GM12891 (cell line): Measurements from ENCODE around the gene COQ10A.

Source experiments
- PAX5 ChIP-seq: IDR thresholded peaks from 2 replicates; pipeline ENCODE4 v1.6.1; 2011; ENCODE audit warnings: low read length, moderate library complexity, mild to moderate bottlenecking; ENCODE audit not compliant: insufficient read depth, severe bottlenecking
- POLR2A ChIP-seq: IDR thresholded peaks from 2 replicates; pipeline ENCODE4 v1.6.1; 2011; ENCODE audit warnings: low read depth, low read length, control low read depth
- POLR2AphosphoS5 ChIP-seq: IDR thresholded peaks from 2 replicates; pipeline ENCODE4 v1.6.1; 2011; ENCODE audit warnings: low read depth, low read length, control low read depth
- POU2F2 ChIP-seq: IDR thresholded peaks from 2 replicates; pipeline ENCODE4 v1.6.1; 2011; ENCODE audit warnings: low read depth, mild to moderate bottlenecking, control low read depth, low read length, moderate library complexity
- SPI1 ChIP-seq: IDR thresholded peaks from 2 replicates; pipeline ENCODE4 v1.6.1; 2011; ENCODE audit warnings: low read depth, low read length, control low read depth
- TAF1 ChIP-seq: IDR thresholded peaks from 2 replicates; pipeline ENCODE4 v1.6.1; 2011; ENCODE audit warnings: low read depth, low read length, control low read depth

GRCh38 chr12:56315249-56315621 lies 48.5 kb downstream of the COQ10A start:
- no peak for TF ChIP-seq POLR2AphosphoS5
- TF ChIP-seq POLR2A = no peak
- no peak for TF ChIP-seq TAF1
- no peak for TF ChIP-seq SPI1
- TF ChIP-seq PAX5 = no peak
- no peak for TF ChIP-seq POU2F2
